Measurements from ENCODE around the gene CELA2B. TPM values are rescaled to one million over a fixed set of nuclear protein-coding genes. Genes with fewer than 3 reads are reported as not detected.

The CELA2B gene
- not detected in 2 replicates for total RNA-seq (2021; fragmentation: NEBNext Ultra II Directional; extraction: Animal tissue kit (Norgen Biotek cat#: 25700))
- not detected in 2 replicates for polyA plus RNA-seq (2011; rRNA removed)
- not detected for polyA plus RNA-seq (2011; cell fraction: cytosol; rRNA removed)
- not detected for polyA plus RNA-seq (2011; cell fraction: nucleus; rRNA removed)
- polyA plus RNA-seq (2012, experiment 1 of 2), result not detected in 4 replicates
- not detected for polyA plus RNA-seq (2012, experiment 2 of 2)
- not detected for polyA plus RNA-seq (2013, experiment 1 of 2)
- polyA plus RNA-seq (2013, experiment 2 of 2), result not detected
- polyA minus RNA-seq (2011; rRNA and poly(A)+ RNA removed), result not detected in 2 replicates
- not detected for polyA minus RNA-seq (2011; cell fraction: cytosol; rRNA and poly(A)+ RNA removed)
- polyA minus RNA-seq (2011; cell fraction: nucleus; rRNA and poly(A)+ RNA removed), result not detected
- long read RNA-seq, experiment 1, result 0 reads
- long read RNA-seq, experiment 2, result 0 reads

DNA sequence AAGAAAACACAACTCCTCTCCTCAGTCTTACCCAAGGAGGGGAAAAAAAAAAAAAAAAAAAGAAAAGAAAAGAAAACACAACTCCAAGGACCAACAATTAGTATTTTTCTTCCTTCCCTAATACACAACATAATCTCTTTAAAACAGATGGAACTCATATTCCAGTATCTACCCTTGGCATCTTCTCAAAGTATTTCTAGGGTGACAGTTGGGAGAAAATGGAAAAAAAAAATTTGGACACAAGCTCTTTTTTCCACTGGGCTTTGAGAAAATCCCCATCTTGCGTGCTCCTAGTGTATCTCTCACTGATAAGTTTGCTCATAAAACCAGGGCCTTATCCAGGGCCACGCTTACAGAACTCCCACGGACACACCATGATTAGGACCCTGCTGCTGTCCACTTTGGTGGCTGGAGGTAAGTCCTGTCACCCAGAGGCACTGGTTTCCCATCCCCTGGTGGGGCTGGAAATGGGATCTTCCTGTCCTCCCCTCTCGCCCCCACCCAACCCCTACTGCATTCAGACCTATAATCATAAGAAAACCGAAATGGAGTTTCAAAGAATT lies at the start of gene CELA2B:
CELA2B (plus strand) TSS at position 353 of the 563 bp plus-strand sequence; CDS start at position 375, 22 bp downstream.
- Histone ChIP-seq H2AK5ac (ENCODE audit: low read depth, low read length) (no peak within 1 kb of the TSS), H4K8ac (ENCODE audit: extremely low read depth, insufficient read depth, low read length) (no peak within 1 kb of the TSS), H2BK20ac (ENCODE audit: low read length) (no peak within 1 kb of the TSS), H3K27me3 (replicated peaks in 1 of 4; ENCODE audit: control insufficient read depth in 3 of 4, extremely low read depth in 1 of 4, insufficient read depth in 3 of 4, low read length in 3 of 4) (no peaks in the 10 kb centered on the region), H2AFZ (ENCODE audit: low read length) (no peak within 1 kb of the TSS), H4K5ac (ENCODE audit: insufficient read length, low read depth, low read length) (no peak within 1 kb of the TSS), H4K91ac (replicated peaks; ENCODE audit: insufficient read length, low read length) (no peak within 1 kb of the TSS), H3K4me2 (ENCODE audit: insufficient read depth in 1 of 2, low read depth in 2 of 2, low read length in 2 of 2) (no peak within 1 kb of the TSS), H3K36me3 (ENCODE audit: control insufficient read depth in 2 of 4, insufficient read depth in 4 of 4, low read length in 3 of 4) (no peaks in the 10 kb centered on the region), H2BK5ac (ENCODE audit: low read depth, low read length) (no peak within 1 kb of the TSS), H3K27ac (ENCODE audit: low read depth, low read length) (no peak within 1 kb of the TSS), H3K79me1 (ENCODE audit: low read depth, low read length) (no peaks in the 10 kb centered on the region), H3K4me3 (ENCODE audit: extremely low read depth in 1 of 4, insufficient read depth in 2 of 4, low read depth in 3 of 4, low read length in 4 of 4) (no peak within 1 kb of the TSS), H3K56ac (replicated peaks; ENCODE audit: insufficient read length, low read depth, low read length) (no peak within 1 kb of the TSS), H3K79me2 (ENCODE audit: control insufficient read depth in 1 of 2, insufficient read depth in 2 of 2, low read length in 2 of 2) (no peaks in the 10 kb centered on the region), H3K4ac (replicated peaks; ENCODE audit: insufficient read length, low read depth, low read length) (no peak within 1 kb of the TSS), H3K9ac (replicated peaks in 1 of 4; ENCODE audit: extremely low read depth in 1 of 4, low read depth in 3 of 4, low read length in 3 of 4) (no peak within 1 kb of the TSS), H3K9me3 (ENCODE audit: insufficient read depth in 2 of 2, low read depth in 1 of 2, low read length in 1 of 2) (no peaks in the 10 kb centered on the region), H2BK15ac (ENCODE audit: low read length) (no peak within 1 kb of the TSS), H2BK12ac (ENCODE audit: low read depth, low read length) (no peak within 1 kb of the TSS), H3K14ac (ENCODE audit: insufficient read length) (no peak within 1 kb of the TSS), H3K23ac (ENCODE audit: insufficient read length) (no peak within 1 kb of the TSS), H2BK120ac (replicated peaks; ENCODE audit: low read depth, low read length) (no peak within 1 kb of the TSS), H3K18ac (ENCODE audit: extremely low read depth, low read length) (no peak within 1 kb of the TSS), H4K20me1 (replicated peaks in 1 of 2; ENCODE audit: control insufficient read depth in 1 of 2, insufficient read depth in 2 of 2, low read length in 2 of 2) (peaks cover 0 to 3% of the 10 kb centered on the region in 2 experiments), H3K4me1 (replicated peaks in 1 of 4; ENCODE audit: control insufficient read depth in 3 of 4, insufficient read depth in 4 of 4, low read length in 3 of 4) (no peaks in the 10 kb centered on the region; a peak in 1 of 7 replicates), H3K23me2 (ENCODE audit: low read depth, low read length) (no peaks in the 10 kb centered on the region)
- ChIA-PET CTCF (ENCODE audit: partially characterized antibody) (no interaction called here), POLR2A (ENCODE audit: partially characterized antibody) (no interaction called here)
- no peak for DNase-seq (ENCODE audit: low read depth in 1 of 2, low spot score in 2 of 2)
- WGBS, 2 experiments (ENCODE audit: extremely low coverage in 1 of 2, insufficient coverage in 1 of 2, insufficient read length in 1 of 2, insufficient replicate concordance in 2 of 2, low coverage in 1 of 2, low lambda C conversion rate in 2 of 2, missing lambda C conversion rate in 1 of 2), result 84% methylated on average over 5 of the region's 5 CpGs; no CpG with 5 or more reads in 1 of the 2 experiments
- no peak for FAIRE-seq
- TF ChIP-seq SIX5 (IDR thresholded peaks at IDR 0.05; ENCODE audit: low read depth, low read length) (no peak), BCL11A (IDR thresholded peaks at IDR 0.05; ENCODE audit: low read depth in 2 of 2, low read length in 2 of 2) (no peak), SAP30 (IDR thresholded peaks at IDR 0.05; ENCODE audit: insufficient read depth, insufficient replicate concordance, low read length) (no peak), CBX8 (IDR thresholded peaks at IDR 0.05; ENCODE audit: borderline replicate concordance, low read depth, low read length) (no peak), ZNF274 (IDR thresholded peaks at IDR 0.05; ENCODE audit: borderline replicate concordance, extremely low read depth, low read length) (no peak), RNF2 (IDR thresholded peaks at IDR 0.05; ENCODE audit: borderline replicate concordance, low read depth, low read length, missing control alignments, poor library complexity, severe bottlenecking) (no peak), EGR1 (IDR thresholded peaks at IDR 0.05; ENCODE audit: borderline replicate concordance, low read depth, low read length) (no peak), NRF1 (IDR thresholded peaks at IDR 0.05; ENCODE audit: low read depth, low read length) (no peak)

All from H1 (cell line).